ENCODE results near the gene KRTAP19-7. TPM values are rescaled to one million over a fixed set of nuclear protein-coding genes. Genes with fewer than 3 reads are reported as not detected.

Gene KRTAP19-7
- total RNA-seq, 2 experiments from 2014 or later = not detected

GRCh38 chr21:30582870-30583269 lies 21.8 kb upstream of the KRTAP19-7 start:
- no TSS peak for BruUV-seq (replicated peaks)
- POLR2A ChIA-PET = interaction anchor here (1.1 kb wide), 1 partner anchor 187 kb away, joined by 4 read pairs; no protein-coding TSS in a partner anchor
- TF ChIP-seq EZH2phosphoT487 (IDR thresholded peaks at IDR 0.05; ENCODE audit: borderline replicate concordance, low read depth, low read length) (no peak), CTCF (conservative IDR thresholded peaks at IDR 0.05; ENCODE audit: low read length) (no peak)
- H3K36me3 ChIP-seq (ENCODE audit: insufficient read depth, low read length) = no peaks in the 10 kb centered on the region
- no peaks in the 10 kb centered on the region for H4K20me1 ChIP-seq (ENCODE audit: insufficient read depth, low read length)
- no peaks in the 10 kb centered on the region for H3K9me2 ChIP-seq (ENCODE audit: insufficient read depth, low read length)
- no peak overlapping the region for H2AFZ ChIP-seq (ENCODE audit: low read length)
- intact Hi-C loops (cut with micrococcal nuclease; ENCODE audit: unreplicated experiment) = no loop called here
- no peaks in the 10 kb centered on the region for H3K4me1 ChIP-seq (ENCODE audit: insufficient read depth, low read length, poor library complexity, severe bottlenecking)
- H3K4me3 ChIP-seq (ENCODE audit: low read depth, low read length, poor library complexity, severe bottlenecking) = no peak overlapping the region
- CTCF ChIA-PET (ENCODE audit: unreplicated experiment) = no interaction called here
- H3K79me2 ChIP-seq (ENCODE audit: insufficient read depth, low read depth, low read length) = no peaks in the 10 kb centered on the region
- H3K4me2 ChIP-seq (ENCODE audit: low read length) = no peak overlapping the region
- no peaks in the 10 kb centered on the region for H3K9me3 ChIP-seq (ENCODE audit: low read length)
- no peak overlapping the region for H3K27ac ChIP-seq (ENCODE audit: low read depth, low read length, poor library complexity, severe bottlenecking)
- DNase-seq (ENCODE audit: low spot score) = no peak

- H3K4me1 ChIP-seq (ENCODE audit: insufficient read depth, low read length, poor library complexity, severe bottlenecking) = no peaks in the 10 kb centered on the region
- no peaks in the 10 kb centered on the region for H3K79me2 ChIP-seq (ENCODE audit: insufficient read depth, low read depth, low read length)
- H3K9me3 ChIP-seq (ENCODE audit: low read length) = no peaks in the 10 kb centered on the region
- ChIA-PET CTCF (ENCODE audit: unreplicated experiment) (no interaction called here), POLR2A (no interaction called here)
- H3K4me2 ChIP-seq (ENCODE audit: low read length) = no peak overlapping the region
- no peak overlapping the region for H3K4me3 ChIP-seq (ENCODE audit: low read depth, low read length, poor library complexity, severe bottlenecking)
- BruUV-seq (replicated peaks) = no TSS peak
- TF ChIP-seq EZH2phosphoT487 (IDR thresholded peaks at IDR 0.05; ENCODE audit: borderline replicate concordance, low read depth, low read length) = no peak
- TF ChIP-seq CTCF (conservative IDR thresholded peaks at IDR 0.05; ENCODE audit: low read length) = no peak
- H2AFZ ChIP-seq (ENCODE audit: low read length) = no peak overlapping the region
- DNase-seq (ENCODE audit: low spot score) = no peak
- no peaks in the 10 kb centered on the region for H3K36me3 ChIP-seq (ENCODE audit: insufficient read depth, low read length)
- no peaks in the 10 kb centered on the region for H3K9me2 ChIP-seq (ENCODE audit: insufficient read depth, low read length)
- intact Hi-C loops (cut with micrococcal nuclease; ENCODE audit: unreplicated experiment) = no loop called here
- H4K20me1 ChIP-seq (ENCODE audit: insufficient read depth, low read length) = no peaks in the 10 kb centered on the region
- no peak overlapping the region for H3K27ac ChIP-seq (ENCODE audit: low read depth, low read length, poor library complexity, severe bottlenecking)
Observed at GRCh38 chr21:30580132-30580531, 19.0 kb upstream of the KRTAP19-7 start.

- no peaks in the 10 kb centered on the region for H3K9me3 ChIP-seq (ENCODE audit: low read length)
- no peak for TF ChIP-seq CTCF (conservative IDR thresholded peaks at IDR 0.05; ENCODE audit: low read length)
- TF ChIP-seq EZH2phosphoT487 (IDR thresholded peaks at IDR 0.05; ENCODE audit: borderline replicate concordance, low read depth, low read length) = no peak
- H3K79me2 ChIP-seq (ENCODE audit: insufficient read depth, low read depth, low read length) = no peaks in the 10 kb centered on the region
- no TSS peak for BruUV-seq (replicated peaks)
- no peak overlapping the region for H3K4me2 ChIP-seq (ENCODE audit: low read length)
- DNase-seq (ENCODE audit: low spot score) = no peak
- H3K36me3 ChIP-seq (ENCODE audit: insufficient read depth, low read length) = no peaks in the 10 kb centered on the region
- intact Hi-C loops (cut with micrococcal nuclease; ENCODE audit: unreplicated experiment) = no loop called here
- H4K20me1 ChIP-seq (ENCODE audit: insufficient read depth, low read length) = no peaks in the 10 kb centered on the region
- CTCF ChIA-PET (ENCODE audit: unreplicated experiment) = no interaction called here
- H3K4me3 ChIP-seq (ENCODE audit: low read depth, low read length, poor library complexity, severe bottlenecking) = no peak overlapping the region
- no peaks in the 10 kb centered on the region for H3K4me1 ChIP-seq (ENCODE audit: insufficient read depth, low read length, poor library complexity, severe bottlenecking)
- H3K27ac ChIP-seq (ENCODE audit: low read depth, low read length, poor library complexity, severe bottlenecking) = no peak overlapping the region
- POLR2A ChIA-PET = interaction anchor here (0.7 kb wide), 1 partner anchor 170 kb away, joined by 3 read pairs; no protein-coding TSS in a partner anchor
- no peak overlapping the region for H2AFZ ChIP-seq (ENCODE audit: low read length)
- H3K9me2 ChIP-seq (ENCODE audit: insufficient read depth, low read length) = no peaks in the 10 kb centered on the region
Observed at GRCh38 chr21:30579346-30579745, 18.2 kb upstream of the KRTAP19-7 start.
